ENCODE measurements around the gene CCT8.

DNA sequence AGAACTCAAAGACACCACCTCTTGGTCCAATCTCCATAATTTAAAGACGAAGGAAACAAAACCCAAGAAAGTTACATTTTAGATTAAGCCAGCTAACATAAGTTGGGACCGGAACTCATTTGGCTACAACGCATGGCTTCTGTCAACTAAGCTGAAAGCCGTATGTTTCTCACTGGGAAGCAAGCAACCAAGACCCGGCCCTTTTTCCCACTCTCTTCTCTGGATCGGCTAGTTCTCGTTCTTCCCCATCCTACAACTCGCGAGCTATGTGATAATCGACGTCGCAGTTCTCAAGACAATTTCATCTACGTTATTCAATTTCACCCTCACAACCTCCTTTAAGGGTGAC is 601 bp downstream of the CCT8 start:
- TF ChIP-seq CTCF (conservative IDR thresholded peaks at IDR 0.05) (no peak), ZFX (IDR thresholded peaks at IDR 0.05) (no peak)

Data from C4-2B (cell line).